ENCODE results near the gene SHC2.
A peak's percentile ranks its signal among the peaks of the same experiment; 100 is the strongest.
"Not testable (repeated sequence)": the region's sequence is repeated elsewhere in the genome, so short reads cannot be mapped to it uniquely, and the experiment has no call there.

The SHC2 gene

GRCh38 chr19:422213-422916 lies 38.5 kb downstream of the SHC2 start:
- no peak for DNase-seq

GRCh38 chr19:419721-420515 lies 40.9 kb downstream of the SHC2 start:
- no peak for DNase-seq

GRCh38 chr19:418761-419671 lies 41.8 kb downstream of the SHC2 start:
- no peak for DNase-seq

- DNase-seq, result no peak
Measured at GRCh38 chr19:416416-416815, 44.4 kb downstream of the SHC2 start.

- DNase-seq, result no peak
Measured at GRCh38 chr19:415292-415691, 45.5 kb downstream of the SHC2 start.

GRCh38 chr19:413756-414420 lies 46.9 kb downstream of the SHC2 start:
- DNase-seq, result no peak

DNA sequence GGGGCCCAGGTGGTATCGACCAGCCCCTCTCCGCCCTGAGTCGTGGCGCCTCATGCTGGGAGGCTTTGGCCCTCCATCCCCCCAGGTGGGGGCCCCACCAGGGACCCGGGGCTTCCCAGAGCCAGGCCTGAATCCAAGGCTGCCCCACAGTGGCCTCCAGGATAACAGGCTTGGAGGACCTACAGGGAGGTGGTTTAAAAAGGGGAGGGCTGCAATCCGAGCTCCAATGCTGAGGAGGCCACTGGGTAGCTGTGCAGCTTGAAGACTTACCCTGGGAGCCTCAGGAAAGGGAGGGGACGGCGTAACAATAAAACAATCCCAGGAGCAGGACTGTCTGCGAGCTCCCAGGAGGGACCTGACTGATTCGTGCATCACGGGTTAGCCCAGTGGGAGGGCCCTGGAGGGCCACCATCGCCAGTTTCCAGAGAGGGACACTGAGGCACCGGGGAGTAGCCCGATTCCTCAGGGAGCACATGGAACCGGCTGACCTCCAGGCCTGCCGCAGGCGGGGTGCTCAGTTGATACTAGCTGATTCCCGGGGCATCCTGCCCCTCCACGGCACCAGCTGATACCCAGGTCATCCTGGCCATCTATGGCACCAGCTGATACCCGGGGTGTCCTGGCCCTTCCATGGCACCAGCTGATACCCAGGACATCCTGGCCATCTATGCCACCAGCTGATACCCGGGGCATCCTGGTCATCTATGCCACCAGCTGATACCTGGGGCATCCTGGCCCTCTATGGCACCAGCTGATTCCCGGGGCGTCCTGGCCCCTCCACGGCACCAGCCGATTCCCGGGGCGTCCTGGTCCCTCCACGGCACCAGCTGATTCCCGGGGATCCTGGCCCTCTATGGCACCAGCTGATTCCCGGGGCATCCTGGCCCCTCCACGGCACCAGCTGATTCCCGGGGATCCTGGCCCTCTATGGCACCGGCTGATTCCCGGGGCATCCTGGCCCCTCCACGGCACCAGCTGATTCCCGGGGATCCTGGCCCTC lies 48.2 kb downstream of the SHC2 start:
- DNase-seq, result peak; percentile 20

GRCh38 chr19:411723-412355 lies 49.0 kb downstream of the SHC2 start:
- no peak for DNase-seq

DNA sequence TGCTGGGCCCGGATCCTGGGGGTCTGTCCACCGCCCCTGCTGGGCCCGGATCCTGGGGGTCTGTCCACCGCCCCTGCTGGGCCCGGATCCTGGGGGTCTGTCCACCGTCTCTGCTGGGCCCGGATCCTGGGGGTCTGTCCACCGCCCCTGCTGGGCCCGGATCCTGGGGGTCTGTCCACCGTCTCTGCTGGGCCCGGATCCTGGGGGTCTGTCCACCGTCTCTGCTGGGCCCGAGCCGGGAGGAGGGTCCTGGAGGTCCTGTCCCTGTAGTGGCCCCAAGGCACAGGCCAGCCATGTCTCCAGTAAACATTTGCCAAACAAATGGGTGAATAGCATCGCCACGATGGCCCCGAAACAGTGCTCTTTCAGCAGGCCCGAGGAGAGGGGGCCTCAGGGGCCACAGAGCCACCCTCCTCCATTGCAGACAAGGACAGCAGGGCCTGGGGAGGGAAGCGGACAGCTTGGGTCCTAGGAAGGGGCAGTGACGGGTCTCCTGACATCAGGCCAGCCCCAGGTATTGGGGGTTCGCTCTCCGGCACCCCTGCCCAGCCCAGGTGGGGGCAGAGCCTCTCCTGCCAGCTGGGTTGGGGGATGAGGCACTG lies 49.6 kb downstream of the SHC2 start:
- DNase-seq, result not testable (repeated sequence)

- DNase-seq, result no peak
Measured at GRCh38 chr19:410243-410781, 50.5 kb downstream of the SHC2 start.

DNA sequence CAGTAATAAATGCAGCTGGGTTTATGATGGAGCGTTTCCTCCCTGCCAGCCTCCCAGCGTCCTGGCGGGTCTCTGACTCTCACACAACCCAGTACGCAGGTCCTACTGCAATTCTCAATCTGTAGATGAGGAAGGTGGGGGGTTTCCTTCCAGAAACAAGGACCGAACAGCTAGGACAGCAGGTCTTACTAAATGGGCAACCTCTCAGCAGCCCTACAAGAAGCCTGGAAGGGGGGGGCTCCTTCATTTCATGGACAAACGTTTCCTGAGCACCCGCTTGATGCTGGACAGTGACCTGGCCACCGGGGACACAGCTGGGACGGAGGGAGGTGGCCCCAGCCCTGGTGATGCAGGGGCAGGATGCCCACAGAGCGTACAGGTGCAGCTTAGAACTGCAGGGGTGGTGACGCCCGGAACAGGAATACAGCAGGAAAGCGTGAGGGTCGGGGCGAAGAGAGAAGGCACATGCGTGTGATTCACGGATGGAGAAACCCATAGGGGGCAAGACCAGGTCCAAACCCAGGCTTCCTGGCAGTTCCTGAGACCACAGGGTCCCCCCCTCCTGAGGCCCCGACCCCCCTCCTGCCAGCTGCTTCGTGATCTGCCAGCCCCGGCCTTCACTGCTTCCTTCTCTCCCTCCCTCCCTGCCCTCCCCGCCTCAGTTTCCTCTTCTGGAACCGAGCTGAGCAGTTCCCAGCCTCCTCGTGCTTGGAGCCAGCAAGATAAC lies 51.2 kb downstream of the SHC2 start:
- DNase-seq, result no peak

DNA sequence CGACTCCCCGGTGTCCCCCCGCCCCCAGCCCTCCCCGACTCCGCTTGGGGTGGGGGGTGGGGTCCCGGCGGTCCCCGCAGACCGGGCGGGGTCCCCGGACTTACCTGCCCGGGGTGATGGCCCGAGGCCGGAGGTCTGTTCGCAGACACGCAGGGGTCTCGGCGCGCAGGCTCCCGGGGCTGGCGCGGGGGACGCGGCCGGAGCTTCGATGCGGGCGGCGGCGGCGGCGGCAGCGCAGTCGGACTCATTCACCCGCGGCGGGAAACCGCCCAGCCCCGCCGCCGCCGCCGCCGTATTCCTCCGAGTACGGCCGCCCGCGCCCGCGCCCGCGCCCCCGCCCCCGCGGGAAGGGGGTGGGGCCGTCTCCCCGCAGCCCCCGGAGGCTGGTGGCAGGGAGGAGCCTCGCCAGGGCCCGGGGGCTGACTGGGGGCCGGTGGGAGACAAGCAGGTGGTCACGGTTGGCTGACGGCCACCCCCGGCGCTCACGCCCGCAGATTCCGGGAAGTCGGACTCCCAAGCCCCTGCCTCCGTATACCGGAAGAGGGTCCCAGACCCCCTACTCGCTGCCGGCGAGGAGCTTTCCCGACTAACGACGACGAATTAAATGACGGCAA lies 51.8 kb downstream of the SHC2 start, which contains the start of gene C2CD4C:
Gene C2CD4C, minus strand, starts transcription at position 246 of the 614 bp plus-strand sequence. CDS start 786 bp downstream, outside the sequence.
- DNase-seq, result no peak

DNA sequence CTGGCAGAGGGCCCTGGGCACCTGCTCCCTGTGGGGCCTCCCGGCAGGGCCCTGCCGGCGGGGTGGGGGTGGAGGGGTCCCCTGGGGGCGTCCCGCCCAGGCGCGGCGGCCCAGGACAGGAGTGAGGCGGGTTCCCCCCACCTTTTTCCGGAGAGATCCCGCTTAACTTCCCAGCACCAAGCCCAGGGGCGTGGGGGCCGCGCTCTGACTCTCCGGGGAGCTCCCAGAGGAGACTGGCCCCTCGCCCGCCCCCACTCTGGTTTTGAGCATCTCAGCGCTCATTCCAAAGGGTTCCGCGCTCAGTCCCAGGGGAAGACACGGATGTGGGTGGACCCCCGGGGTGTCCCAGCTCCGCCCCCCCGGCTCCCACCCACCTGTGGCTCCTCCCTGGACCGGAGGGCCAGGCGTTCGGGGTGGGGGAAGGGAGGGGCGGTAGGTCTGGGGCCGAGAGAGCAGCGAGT lies 52.4 kb downstream of the SHC2 start:
- DNase-seq, result no peak

- DNase-seq, result no peak
Measured at GRCh38 chr19:407511-408440, 53.1 kb downstream of the SHC2 start.

DNA sequence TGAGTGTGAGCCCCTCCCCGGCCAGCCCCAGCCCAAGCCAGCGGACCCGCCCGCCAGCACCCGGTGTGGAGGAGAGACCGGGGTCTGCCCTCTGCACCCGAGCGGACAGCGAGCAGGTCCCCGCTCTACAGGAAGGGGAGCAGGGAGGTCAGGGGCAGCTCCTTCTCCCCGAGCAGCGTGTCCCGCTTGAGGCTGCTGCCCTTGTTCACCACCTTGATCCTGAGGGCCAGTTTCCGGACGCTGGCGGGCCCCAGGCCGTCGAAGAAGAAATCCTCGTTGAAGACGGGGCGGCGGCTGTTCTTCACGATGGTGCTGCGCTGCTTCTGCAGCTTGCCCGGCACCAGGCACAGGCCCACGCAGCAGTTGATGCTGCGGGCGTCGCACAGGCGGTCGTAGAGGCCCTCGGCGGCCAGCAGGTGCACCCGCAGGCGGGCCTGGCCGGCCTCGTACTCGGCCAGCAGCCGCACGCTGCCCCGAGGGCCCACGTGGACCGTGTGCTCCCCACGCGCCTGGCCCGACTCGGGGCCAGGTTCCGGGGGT lies 53.8 kb downstream of the SHC2 start:
- no peak for DNase-seq

GRCh38 chr19:406135-406781 lies 54.6 kb downstream of the SHC2 start:
- no peak for DNase-seq

Measured in DMS153 (cell line).